GM18868 (cell line): ENCODE data around the gene ABLIM2.
"Not testable (repeated sequence)": the region's sequence is repeated elsewhere in the genome, so short reads cannot be mapped to it uniquely, and the experiment has no call there.

Experiments
- ATAC-seq: cut with Tn5 transposase; IDR thresholded peaks from one replicate; pipeline ENCODE4 v1.9.1; 2021; ENCODE audit warnings: mild to moderate bottlenecking, moderate library complexity; ENCODE audit not compliant: unreplicated experiment

Gene ABLIM2

GRCh38 chr4:7918981-7919380 lies 239.6 kb downstream of the ABLIM2 start:
- ATAC-seq, result no peak

- not testable (repeated sequence) for ATAC-seq
Measured at GRCh38 chr4:7918187-7918586, 240.4 kb downstream of the ABLIM2 start.

DNA sequence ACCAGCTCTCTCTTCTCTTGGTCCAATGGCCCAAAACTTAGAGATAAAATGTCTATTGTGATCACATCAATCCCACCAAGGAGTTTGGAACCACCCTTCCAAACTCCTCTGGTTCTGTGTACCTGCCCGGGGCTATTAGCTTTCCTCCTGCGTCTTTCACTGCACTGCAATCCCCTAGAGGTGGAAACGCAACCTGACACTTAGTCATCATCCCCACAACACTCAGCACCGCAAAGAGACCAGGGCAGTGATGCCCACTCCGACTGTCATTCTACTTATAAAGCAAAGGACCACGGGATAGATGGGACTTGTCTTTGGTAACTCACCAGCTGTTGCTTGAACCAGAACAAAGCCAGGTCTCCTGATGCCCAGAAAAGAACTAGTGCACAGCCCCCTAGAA lies 240.9 kb downstream of the ABLIM2 start:
- ATAC-seq, result no peak

DNA sequence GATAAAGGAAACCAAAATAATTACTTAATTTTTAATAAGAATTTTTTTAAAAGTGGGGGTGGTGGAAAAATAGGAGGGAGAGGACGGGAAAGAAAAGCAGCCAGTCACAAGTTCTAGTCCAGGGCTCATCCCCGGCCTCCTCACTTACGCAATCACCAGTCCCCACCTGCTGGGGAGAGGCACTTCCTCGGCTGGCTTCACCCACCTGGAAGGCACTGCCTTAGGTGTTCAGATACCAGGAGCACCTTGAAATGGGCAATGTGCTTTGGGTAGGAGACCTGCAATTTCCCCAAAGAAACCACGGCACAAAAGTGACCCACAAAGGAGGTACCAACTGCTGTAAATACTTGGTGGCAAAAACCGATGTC lies 242.8 kb downstream of the ABLIM2 start:
- no peak for ATAC-seq
